ENCODE results near the gene PGAM2.

PGAM2 gene

DNA sequence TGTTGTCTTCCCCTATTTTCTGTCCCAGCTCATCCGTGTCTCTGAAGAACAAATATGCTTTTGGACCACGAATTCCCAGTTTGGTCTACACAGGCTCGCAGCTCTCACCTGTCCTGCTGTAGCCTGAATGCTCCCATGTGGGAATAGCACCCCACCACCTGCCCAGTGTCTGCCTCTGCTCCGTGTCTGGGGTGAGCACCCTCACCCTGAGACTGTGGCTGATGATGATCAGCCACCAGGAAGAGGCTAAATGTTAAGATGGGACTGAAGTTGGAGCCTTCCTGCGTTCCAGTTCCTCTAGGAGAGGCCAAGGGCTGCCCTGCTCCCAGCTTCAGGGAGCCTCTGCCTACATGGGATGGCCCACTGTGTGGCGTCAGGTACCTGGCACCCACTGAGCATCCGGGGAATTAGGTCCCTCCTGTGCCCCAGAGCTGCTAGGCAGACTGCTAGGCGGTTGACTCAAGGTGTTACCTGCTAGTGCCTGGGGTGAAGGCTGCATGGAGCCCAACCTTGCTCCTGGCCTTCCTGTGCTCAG lies 3.7 kb downstream of the PGAM2 start:
- TF ChIP-seq TOX (CRISPR knock-in tag; IDR thresholded peaks at IDR 0.05; ENCODE audit: borderline replicate concordance) (no peak), ESRRG (CRISPR knock-in tag; IDR thresholded peaks at IDR 0.05) (no peak), PPARA (CRISPR knock-in tag; IDR thresholded peaks at IDR 0.05; ENCODE audit: borderline replicate concordance) (no peak), BACH2 (CRISPR knock-in tag; IDR thresholded peaks at IDR 0.05; ENCODE audit: borderline replicate concordance) (no peak), ZC3H10 (CRISPR knock-in tag; IDR thresholded peaks at IDR 0.05) (no peak), TCF4 (CRISPR knock-in tag; IDR thresholded peaks at IDR 0.05; ENCODE audit: borderline replicate concordance) (no peak), ARNTL (CRISPR knock-in tag; IDR thresholded peaks at IDR 0.05; ENCODE audit: borderline replicate concordance, low read depth) (no peak), ZFP30 (CRISPR knock-in tag; IDR thresholded peaks at IDR 0.05) (no peak), ZNF565 (CRISPR knock-in tag; conservative IDR thresholded peaks at IDR 0.05; ENCODE audit: low read depth) (no peak), ZFP3 (CRISPR knock-in tag; IDR thresholded peaks at IDR 0.05) (no peak), TSHZ2 (CRISPR knock-in tag; IDR thresholded peaks at IDR 0.05) (no peak), CSDC2 (CRISPR knock-in tag; IDR thresholded peaks at IDR 0.05) (no peak), OSR1 (CRISPR knock-in tag; IDR thresholded peaks at IDR 0.05) (no peak), RARB (CRISPR knock-in tag; IDR thresholded peaks at IDR 0.05) (no peak), GLIS3 (CRISPR knock-in tag; IDR thresholded peaks at IDR 0.05) (no peak)
- TF ChIP-seq, protein P1, sequence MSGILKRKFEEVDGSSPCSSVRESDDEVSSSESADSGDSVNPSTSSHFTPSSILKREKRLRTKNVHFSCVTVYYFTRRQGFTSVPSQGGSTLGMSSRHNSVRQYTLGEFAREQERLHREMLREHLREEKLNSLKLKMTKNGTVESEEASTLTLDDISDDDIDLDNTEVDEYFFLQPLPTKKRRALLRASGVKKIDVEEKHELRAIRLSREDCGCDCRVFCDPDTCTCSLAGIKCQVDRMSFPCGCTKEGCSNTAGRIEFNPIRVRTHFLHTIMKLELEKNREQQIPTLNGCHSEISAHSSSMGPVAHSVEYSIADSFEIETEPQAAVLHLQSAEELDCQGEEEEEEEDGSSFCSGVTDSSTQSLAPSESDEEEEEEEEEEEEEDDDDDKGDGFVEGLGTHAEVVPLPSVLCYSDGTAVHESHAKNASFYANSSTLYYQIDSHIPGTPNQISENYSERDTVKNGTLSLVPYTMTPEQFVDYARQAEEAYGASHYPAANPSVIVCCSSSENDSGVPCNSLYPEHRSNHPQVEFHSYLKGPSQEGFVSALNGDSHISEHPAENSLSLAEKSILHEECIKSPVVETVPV (CRISPR knock-in tag; IDR thresholded peaks at IDR 0.05), result no peak
- ATAC-seq, result no peak

GRCh38 chr7:44060948-44061644 lies 4.3 kb downstream of the PGAM2 start:
- no peak for ATAC-seq
- TF ChIP-seq ZC3H10 (CRISPR knock-in tag; IDR thresholded peaks at IDR 0.05) (no peak), ZNF70 (CRISPR knock-in tag; IDR thresholded peaks at IDR 0.05) (no peak), TOX (CRISPR knock-in tag; IDR thresholded peaks at IDR 0.05; ENCODE audit: borderline replicate concordance) (no peak), ARNTL (CRISPR knock-in tag; IDR thresholded peaks at IDR 0.05; ENCODE audit: borderline replicate concordance, low read depth) (no peak), SNAI2 (CRISPR knock-in tag; IDR thresholded peaks at IDR 0.05) (no peak)

DNA sequence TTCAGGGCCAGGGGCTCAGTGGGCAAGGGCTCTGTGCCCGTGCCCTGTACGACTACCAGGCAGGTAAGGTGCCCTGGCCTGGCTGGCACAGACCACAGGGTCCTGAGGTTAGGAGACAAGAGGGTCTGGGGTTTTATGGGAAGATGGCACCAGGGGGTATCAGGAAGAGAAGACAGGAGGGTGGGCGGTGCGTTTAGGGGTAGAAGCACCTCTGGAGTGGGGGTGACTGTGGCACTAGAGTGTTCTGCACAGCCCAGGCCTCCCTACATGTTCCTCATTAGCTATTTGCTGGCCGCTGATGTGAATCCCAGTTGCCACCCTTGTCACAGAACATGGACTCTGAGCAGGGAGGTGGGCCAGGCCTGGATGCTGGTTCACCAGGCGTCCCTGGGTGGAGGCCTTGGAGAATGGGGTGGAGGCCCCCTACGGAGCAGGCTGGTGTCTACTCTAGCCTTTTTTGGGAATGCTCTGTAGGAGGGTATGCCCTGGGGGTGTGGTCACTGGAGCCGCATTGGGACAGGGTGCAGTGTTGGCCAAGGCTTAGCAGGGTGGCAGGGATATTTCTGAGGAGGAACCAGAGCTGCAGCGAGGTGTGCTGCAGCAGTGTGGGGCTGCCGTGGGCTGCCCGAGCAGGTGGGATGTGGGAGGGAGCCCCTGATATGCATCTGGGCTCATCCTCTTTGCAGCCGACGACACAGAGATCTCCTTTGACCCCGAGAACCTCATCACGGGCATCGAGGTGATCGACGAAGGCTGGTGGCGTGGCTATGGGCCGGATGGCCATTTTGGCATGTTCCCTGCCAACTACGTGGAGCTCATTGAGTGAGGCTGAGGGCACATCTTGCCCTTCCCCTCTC lies 5.0 kb downstream of the PGAM2 start:
- ATAC-seq, result no peak
- TF ChIP-seq POU6F1 (CRISPR knock-in tag; IDR thresholded peaks at IDR 0.05; ENCODE audit: borderline replicate concordance, low read depth) (no peak), CSDC2 (CRISPR knock-in tag; IDR thresholded peaks at IDR 0.05) (no peak), TCF4 (CRISPR knock-in tag; IDR thresholded peaks at IDR 0.05; ENCODE audit: borderline replicate concordance) (no peak), ZFP30 (CRISPR knock-in tag; IDR thresholded peaks at IDR 0.05) (no peak), RARB (CRISPR knock-in tag; IDR thresholded peaks at IDR 0.05) (no peak), GLIS3 (CRISPR knock-in tag; IDR thresholded peaks at IDR 0.05) (no peak), SNAI2 (CRISPR knock-in tag; IDR thresholded peaks at IDR 0.05) (no peak), OSR1 (CRISPR knock-in tag; IDR thresholded peaks at IDR 0.05) (no peak)

Data from SK-N-SH treated with all-trans-retinoic acid at 6 μM for 48 hours (cell line).